Measurements from ENCODE around the gene SLC25A34. TPM values are rescaled to one million over a fixed set of nuclear protein-coding genes. Genes with fewer than 3 reads are reported as not detected.

SLC25A34 gene
- total and polyA plus RNA-seq, 10 of the 15 experiments (the other 5 are each of a cell fraction or from before 2014, with no cell fraction given), result 0.02 to 1.6 (median 0.39) TPM

GRCh38 chr1:15744122-15744679 lies 8.1 kb downstream of the SLC25A34 start (continued):
- no peak for TF ChIP-seq MLLT1 (IDR thresholded peaks at IDR 0.05)
- no peak for TF ChIP-seq MEF2B (IDR thresholded peaks at IDR 0.05; ENCODE audit: partially characterized antibody, poor library complexity, severe bottlenecking)
- no peak for TF ChIP-seq ATF3 (IDR thresholded peaks at IDR 0.05; ENCODE audit: borderline replicate concordance, extremely low read depth, low read depth, low read length)
- TF ChIP-seq SKIL (IDR thresholded peaks at IDR 0.05; ENCODE audit: low read depth, poor library complexity, severe bottlenecking), result no peak

- no peak for TF ChIP-seq POLR2A (IDR thresholded peaks at IDR 0.05; ENCODE audit: low read depth, low read length)
- H2AFZ ChIP-seq (ENCODE audit: control insufficient read depth, low read depth, low read length), result no peak overlapping the region
- SMC1A ChIA-PET (ENCODE audit: uncharacterized antibody, unreplicated experiment), result no interaction called here
- in situ Hi-C loops (cut with MboI) (loop anchor here (5.0 kb wide), 1 partner anchor 50 kb away; no protein-coding TSS in a partner anchor), intact Hi-C loops (cut with micrococcal nuclease; ENCODE audit: unreplicated experiment) (no loop called here)
- DNase-seq (ENCODE audit: low read depth, low spot score), result no peak
- H4K20me1 ChIP-seq (ENCODE audit: control insufficient read depth, insufficient read depth), result no peaks in the 10 kb centered on the region
- no peaks in the 10 kb centered on the region for H3K36me3 ChIP-seq (ENCODE audit: control insufficient read depth in 2 of 2, insufficient read depth in 2 of 2, low read length in 1 of 2)
- 0 out of 2 replicates have a peak, but pooled peaks cover 3% of the 10 kb centered on the region for H3K4me1 ChIP-seq (ENCODE audit: control insufficient read depth, insufficient read depth, low read length)
- H3K27ac ChIP-seq (ENCODE audit: control insufficient read depth, insufficient read depth), result no peak overlapping the region
- RAD21 ChIA-PET (ENCODE audit: unreplicated experiment), result no interaction called here
- no peaks in the 10 kb centered on the region for H3K79me2 ChIP-seq (ENCODE audit: control insufficient read depth, insufficient read depth, low read length)
- H3K4me2 ChIP-seq (ENCODE audit: control insufficient read depth, insufficient read depth), result no peak overlapping the region
- no peak for FAIRE-seq
- no peaks in the 10 kb centered on the region for H3K9me3 ChIP-seq (replicated peaks; ENCODE audit: control insufficient read depth, insufficient read depth, low read length)
- CTCF ChIA-PET, result no interaction called here
- WGBS (ENCODE audit: insufficient coverage, insufficient replicate concordance, low lambda C conversion rate, missing lambda C conversion rate), result 15% methylated on average over 8 of the region's 8 CpGs
- BruUV-seq (replicated peaks), result no TSS peak
- POLR2A ChIA-PET, result no interaction called here
- H3K27me3 ChIP-seq (replicated peaks in 1 of 2; ENCODE audit: control insufficient read depth in 2 of 2, insufficient read depth in 2 of 2, low read length in 1 of 2), result no peaks in the 10 kb centered on the region; a peak in 1 of 4 replicates
- no peak overlapping the region for H3K4me3 ChIP-seq
- H3K9ac ChIP-seq (ENCODE audit: control insufficient read depth, insufficient read depth, low read length), result no peak overlapping the region
- ATAC-seq, result no peak
Observed at GRCh38 chr1:15747378-15747777, 11.3 kb downstream of the SLC25A34 start.

Data from GM12878 (cell line).